Endometrial microvascular endothelial cells (primary cell): ENCODE data around the gene PHACTR3. TPM values are rescaled to one million over a fixed set of nuclear protein-coding genes. Genes with fewer than 3 reads are reported as not detected.

Experiments
- in situ Hi-C: cut with HindIII; loops from 2 replicates; pipeline ENCODE4 v1.10.0; 2017; ENCODE audit warnings: low sequenced_read_pairs, low pct_unique_long_range_greater_than_20kb; ENCODE audit errors: inconsistent ontology term
- total RNA-seq: library from RNA; depleted of rRNA; stranded (reverse); fragments of >200 nt; gene quantifications from one replicate; pipeline ENCODE4 v1.2.3, GENCODE V29; 2015; ENCODE audit errors: inconsistent ontology term

Gene PHACTR3
- total RNA-seq, 1 donor from 2014 or later: not detected

DNA sequence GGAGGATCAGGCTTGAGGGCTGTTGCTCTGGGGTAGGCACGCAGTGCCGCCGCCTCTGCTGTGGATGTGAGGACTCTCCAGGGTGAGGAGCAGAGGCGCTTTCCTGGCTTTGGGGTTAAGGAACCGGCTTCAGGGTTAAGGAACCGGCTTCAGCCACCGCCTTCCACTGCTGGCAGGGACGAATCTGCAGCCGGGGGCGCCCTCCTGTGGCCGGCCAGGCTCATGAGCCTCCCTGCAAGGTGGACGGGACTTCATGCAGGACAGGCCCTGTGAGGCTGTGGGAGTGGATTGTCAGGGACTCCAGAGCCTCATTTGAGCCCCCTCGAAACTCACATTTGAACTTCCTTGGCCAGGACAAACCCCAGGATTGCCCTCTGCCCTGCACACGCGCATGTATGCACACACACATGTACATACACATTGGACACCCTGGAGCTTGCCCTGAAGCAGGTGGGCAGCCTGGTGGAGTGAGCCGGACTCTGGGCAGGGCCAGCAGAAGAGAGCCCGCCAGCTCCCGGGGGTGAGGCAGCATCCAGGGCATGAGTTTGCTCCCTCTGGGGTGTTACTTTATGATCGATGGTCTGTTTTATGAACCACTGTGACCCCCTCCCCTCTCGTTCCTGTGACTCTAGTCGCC, 146.9 kb downstream of the PHACTR3 start:
- in situ Hi-C loops: no loop called here

DNA sequence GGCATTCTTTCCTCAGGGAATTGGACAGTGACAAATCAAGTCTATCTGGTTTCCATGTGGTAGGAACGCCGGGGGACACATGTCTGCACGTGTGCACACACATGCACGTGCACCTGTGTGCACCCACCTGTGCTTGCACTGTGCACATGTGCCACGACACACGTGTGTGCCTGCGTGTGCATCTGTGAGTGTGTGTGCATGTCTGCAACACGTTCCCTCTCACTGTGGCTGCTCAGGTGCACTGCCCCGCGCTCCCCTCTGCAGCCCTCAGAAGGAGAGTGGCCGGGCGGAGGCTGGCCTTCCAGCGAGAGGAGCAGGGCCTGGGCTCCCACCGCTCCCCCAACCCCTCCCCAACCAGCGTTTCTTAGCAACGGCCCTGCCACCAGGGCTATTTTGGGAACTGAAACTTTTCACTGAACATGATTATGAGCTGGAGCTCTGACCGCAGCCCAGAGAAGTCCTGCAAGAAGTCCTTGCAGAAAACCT, 147.8 kb downstream of the PHACTR3 start:
- in situ Hi-C loops: no loop called here

DNA sequence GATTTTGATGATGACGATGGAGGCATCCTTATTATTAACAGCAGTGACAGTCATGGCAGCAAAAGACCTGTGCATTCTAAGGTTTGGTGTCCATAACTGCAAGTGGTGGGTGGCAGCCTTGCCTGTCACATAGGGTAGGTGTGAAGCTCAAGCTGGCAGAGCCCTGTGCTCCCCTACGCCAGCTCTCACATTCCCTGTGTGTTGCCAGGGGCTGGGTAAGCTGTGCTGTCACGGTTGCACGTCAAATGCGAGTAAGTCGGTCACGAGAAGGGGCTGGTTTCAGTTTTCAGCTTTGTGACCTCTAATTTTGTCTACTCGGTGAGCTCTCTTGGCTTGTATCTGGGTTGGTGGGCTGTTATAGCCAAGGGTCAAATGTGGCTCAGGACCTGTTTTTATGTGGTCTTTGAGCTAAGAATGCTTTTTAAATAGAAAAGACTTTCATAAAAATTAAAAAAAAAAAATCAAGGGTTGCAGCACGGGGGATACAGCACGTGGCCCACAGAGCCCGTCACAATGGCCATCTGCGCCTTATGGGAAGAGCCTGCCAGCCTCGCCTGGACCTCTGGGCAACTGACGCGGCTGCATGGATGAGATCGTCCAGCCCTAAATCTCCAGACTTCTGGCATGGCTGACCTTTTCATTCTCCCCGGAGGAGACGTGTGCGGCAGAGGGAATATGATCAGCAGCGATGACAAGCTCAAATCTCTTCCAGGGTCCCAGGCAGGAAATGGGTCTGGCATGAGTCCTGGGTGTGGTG, 148.5 kb downstream of the PHACTR3 start:
- in situ Hi-C loops: no loop called here

DNA sequence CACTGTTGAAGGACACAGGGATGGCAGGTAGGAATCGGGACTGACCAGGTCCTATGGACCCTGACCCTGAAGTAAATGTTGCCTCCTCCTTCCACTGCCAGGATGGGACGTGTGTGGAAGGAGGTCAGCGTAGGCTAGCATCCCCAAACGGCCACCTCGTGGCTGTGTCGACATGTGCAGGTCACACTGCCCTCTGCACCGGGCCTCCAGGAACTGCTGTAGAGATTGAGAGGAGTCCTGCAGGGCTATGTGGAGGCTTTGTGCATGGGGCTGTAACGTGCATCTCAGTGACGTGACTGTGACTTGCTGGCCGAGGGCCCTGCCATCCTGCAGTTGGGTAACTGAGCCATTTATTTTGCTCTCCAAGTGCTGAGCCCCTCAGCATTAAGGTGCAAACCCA, 149.5 kb downstream of the PHACTR3 start:
- in situ Hi-C loops: no loop called here

DNA sequence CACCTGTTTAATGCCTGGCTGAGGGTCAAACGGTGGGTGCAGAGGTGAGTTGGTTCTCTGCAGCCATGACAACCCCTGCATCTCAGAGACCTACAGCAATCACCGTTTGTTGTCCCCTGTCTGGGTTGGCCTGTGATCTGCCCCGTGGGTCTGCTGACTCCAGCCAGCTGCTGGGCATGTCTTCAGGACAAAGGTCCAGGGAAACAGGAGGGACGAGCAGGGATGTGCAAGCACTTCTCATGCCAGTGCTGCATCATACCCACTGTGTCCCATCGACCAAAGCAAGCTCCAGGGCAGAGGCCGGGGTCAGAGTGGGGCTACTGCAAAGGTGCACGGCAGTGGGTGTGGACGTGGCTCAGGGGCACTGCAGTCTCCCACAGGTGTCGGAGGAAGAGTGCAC, 150.2 kb downstream of the PHACTR3 start:
- in situ Hi-C loops: no loop called here

DNA sequence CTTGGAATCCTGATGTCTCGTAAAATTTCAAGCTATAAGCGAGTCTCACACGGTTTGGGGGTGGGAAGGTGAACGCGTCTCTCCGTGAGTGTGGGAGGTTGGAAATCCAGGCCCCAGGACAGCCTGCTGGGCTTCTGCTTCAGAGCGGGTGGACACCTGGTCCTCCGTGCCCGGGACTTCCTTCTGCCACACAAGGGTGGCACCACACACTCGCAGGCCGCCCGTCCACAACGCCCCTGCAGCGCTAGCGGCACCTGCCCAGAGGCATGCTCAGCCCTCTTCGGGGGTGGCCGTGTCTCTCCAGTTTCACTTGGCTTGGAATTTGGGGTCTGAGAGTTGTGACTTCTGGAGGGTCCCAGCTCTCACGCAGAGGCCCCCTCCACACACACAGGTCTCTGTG, 151.9 kb downstream of the PHACTR3 start:
- in situ Hi-C loops: no loop called here

DNA sequence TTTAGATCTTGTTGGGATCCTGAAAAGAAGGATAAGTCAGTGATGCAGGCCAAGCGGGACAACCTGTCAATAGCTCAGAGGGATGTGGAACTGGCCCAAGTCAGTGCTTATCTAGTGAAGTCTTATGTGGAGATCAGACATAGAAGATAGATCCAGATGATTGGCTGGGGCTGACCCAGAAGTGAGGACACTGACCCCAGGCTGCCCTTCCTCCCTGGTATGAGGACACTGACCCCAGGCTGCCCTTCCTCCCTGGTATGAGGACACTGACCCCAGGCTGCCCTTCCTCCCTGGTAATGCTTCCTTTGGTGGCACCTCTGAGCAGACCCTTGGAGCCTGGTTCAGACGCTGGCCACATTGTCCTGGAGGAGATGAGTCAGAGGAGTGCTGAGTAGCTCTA, 159.7 kb downstream of the PHACTR3 start:
- in situ Hi-C loops: no loop called here

DNA sequence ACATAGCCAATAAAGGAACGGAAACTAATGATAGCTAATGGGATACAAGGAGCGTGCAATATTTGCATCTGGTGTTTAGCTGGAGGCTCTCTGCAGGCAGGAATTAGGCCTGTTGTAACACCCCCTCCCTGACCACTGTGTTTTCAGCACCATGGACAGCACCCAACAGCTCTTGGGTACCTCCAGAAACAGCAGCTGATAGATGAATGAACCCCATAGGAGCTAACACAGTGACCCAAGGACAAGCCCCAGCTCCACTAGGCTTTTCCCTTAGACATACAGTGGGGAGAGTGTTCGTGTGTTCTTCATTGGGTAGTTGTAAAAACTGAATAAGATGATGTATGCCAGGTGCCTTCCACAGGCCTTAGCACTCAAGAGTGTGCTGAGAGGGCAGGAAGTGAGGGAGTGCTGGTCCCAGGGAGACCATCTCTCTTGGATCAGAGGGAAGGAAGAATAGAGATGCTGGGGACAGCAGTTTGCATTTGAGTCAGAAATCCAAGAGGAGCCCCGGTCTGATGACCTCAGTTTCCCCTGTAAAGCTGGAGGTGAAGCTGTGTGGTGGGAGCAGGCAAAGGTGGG, 161.3 kb downstream of the PHACTR3 start:
- in situ Hi-C loops: no loop called here

DNA sequence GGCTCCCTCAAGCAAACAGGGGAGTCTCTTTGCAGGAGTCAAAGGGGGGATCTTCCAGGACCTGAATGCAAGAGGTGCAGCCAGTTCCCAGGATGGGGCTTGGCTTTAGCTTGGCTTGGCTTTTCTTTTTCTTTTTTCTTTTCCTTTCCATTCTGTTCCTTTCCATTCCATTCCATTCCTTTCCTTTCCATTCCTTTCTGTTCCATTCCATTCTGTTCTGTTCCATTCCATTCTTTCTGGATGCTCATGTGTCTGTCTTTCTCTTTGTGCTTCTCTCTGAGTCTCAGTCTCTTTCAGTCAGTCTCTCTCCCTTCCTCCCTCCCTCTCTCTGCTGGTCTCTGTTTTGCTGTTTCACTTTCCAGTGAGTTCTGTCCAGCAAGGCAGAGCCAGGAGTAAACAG, 163.3 kb downstream of the PHACTR3 start:
- in situ Hi-C loops: no loop called here

DNA sequence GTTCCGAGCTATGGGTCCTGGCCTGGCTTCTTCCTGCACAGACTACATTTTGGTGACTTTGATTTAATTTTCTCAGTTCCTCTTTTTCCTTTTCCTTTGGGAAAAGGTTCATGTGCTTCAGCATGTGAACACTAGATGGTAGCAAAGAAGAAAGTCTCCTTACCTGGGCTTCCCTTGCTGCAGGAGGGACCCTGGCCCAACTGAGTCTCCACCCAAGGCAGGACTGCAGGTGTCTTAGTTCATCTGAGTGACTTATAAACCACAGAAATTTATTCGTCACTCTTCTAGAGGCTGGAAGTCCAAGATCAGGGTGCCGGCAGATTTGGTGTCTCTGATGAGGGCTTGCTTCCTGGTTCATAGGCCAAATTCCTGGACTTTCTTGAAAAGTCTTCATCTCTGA, 165.9 kb downstream of the PHACTR3 start:
- in situ Hi-C loops: no loop called here

DNA sequence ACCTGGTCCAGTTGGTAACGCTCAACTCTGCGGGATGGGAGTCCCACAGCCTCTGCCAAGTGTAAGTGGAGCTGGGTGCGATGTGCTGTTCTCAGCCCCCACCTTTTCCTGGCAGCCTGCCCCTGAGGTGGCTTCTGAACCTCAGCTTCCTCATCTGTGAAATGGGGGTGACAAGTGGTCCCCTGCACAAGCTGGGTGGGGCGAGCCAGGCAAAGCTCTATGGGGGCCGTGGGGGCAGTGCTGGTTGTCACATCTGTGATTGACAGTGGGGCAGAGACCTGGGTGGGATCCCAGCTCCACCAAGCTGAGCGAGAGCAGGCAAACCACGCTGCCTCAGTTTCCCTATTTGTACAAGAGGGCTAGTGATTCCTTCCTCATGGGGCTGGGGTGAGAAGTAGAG, 166.5 kb downstream of the PHACTR3 start:
- in situ Hi-C loops: no loop called here

DNA sequence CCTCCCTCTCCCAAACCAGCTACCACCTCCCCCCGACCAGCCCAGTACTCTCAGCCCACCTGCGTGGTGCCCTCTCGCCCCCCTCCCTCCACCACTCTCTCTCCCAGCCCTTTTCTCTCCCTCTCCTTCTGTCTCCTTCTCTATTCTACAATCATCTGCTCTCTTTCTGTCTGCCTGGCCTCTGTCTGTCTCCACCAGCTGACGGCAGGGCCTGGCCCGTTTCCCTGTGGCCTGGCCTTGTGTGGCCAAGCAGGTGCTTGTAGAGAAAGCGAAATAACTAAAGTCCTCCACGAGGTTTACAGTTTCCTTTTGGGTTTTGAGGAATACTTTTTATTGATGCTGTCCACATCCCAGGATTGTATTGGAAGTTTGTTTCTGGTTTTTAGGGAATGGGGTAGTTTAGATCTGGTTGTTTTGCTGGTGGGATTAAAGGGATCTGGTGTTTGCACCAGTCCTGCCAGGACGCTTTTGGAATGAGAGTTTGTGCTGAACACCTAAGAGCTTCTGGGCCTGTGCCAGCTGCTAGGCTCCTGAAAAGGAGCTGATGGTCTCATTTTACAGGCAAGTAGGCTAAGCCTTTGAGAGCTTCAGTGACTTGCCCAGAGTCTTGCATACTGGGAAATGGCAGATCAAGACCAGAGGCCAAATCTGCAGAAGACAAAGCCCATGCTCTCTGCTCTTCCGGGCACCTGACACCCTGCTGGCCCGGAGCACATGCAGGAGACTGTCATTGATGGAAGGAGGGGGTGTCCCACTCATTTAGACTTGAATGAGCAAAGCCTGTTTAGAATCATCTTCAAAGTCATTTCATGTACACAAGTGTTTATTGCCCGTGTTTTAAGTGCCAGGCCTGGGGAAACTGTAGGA, 167.4 kb downstream of the PHACTR3 start:
- in situ Hi-C loops: no loop called here

DNA sequence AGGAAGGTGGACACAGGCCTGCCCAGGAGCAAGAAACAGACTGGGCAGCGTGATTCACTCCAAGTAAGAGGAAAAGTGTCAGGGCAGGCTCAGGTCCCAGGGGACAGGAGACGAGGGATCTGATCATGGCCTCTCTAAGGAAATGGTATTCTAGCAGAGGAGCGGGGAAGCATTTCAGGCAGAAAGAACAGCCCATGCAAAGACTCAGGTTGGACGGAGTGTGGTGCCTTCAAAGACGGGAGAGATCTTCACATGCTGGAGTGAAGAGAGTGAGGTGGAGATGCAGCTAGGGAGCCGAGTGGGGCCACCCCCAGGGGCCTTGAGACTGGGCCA, 168.0 kb downstream of the PHACTR3 start:
- in situ Hi-C loops: no loop called here

DNA sequence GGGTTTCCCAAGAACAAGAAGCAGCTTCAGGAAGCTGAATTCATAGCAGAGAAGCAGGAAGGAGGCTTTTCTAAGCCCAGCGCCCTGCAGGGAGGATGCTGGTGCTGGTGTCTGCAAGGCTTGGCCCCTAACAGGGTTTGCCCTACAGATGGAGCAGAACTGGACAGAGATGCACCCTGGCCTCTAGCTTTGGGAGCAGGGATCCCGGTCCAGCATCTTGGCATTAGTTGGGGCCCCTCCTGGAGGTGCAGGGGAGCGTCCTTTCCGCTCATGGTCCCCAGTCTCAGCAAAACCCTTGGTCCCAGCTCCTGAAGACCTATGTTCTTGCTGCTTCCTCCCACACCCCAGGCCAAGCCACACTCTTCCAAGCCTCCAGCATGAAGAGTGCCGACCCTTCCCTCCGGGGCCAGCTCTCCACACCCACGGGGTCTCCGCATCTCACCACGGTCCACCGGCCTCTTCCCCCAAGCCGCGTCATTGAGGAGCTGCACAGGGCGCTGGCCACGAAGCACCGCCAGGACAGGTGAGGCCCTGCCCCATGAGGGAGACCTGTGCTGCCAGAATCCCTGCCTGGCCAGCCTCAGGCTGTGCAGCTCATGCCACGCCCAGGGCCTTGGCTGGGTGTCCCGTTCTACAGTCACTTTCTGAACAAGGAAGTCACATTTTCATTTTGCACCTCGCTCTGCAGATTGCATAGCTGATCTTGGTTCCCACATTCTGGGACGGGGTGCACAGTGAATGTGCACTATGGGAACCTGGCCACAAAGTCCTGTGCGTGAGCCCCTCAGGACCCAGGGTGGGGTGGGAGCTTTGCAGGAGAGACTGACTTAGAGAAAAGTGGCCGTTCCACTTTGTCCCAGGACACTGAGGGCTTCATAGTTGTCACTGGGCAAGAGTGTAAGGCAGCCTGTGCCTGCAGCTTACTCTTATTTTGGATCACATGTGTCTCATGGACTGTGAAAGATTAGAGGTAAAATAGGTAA, 168.9 kb downstream of the PHACTR3 start:
- in situ Hi-C loops: no loop called here

DNA sequence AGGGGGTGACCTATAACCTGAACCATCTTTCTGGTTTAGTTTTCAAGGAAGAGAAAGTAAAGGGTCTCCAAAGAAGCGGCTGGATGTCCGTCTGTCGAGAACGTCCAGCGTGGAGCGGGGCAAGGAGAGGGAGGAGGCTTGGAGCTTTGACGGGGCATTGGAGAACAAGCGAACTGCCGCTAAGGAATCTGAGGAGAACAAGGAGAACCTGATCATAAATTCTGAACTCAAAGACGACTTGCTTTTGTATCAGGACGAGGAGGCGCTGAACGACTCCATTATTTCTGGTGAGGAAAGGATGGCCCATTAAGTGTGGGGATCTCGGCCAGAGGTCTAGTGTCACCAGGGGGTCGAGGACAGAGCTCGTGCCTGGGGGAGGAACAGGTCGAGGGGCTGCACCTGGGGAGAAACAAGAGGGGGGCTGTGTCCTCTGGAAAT, 169.9 kb downstream of the PHACTR3 start:
- in situ Hi-C loops: no loop called here

DNA sequence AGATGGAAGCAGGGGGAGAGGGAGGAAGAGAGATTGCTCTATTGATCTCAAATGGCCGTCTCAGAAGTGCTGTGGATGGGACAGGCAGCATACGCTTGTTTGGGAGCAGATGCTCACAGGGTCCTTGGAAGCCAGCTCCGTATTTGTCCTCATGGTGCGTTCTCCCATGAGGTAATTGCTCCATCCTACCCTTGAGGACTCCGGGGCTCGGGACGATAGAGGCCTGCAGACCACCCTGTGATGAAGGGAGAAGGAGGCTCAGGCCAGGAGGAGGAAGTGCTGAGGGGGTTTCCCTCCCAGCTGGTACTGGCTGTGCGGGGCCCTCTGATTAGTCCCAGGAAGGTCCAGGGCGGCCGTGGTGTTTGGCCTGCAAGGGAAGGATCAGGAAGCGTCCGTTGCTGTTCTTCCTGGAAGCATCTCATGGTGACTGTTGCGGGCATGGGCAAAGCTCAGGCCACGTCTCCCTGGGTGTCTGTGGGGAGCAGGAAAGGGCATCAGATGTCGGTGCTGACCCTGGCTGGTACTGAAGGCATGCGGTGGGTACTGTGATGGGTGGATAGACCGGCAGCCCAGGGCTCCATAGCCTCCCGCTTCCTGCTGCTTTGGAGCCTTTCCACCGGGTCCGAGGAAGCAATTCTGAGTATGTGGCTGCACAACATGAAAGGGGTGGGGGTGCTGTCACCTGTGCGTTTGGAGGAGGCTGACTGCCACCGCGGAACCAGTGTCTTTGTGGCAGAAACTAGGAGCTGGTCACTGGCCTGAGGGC, 170.8 kb downstream of the PHACTR3 start:
- in situ Hi-C loops: no loop called here

DNA sequence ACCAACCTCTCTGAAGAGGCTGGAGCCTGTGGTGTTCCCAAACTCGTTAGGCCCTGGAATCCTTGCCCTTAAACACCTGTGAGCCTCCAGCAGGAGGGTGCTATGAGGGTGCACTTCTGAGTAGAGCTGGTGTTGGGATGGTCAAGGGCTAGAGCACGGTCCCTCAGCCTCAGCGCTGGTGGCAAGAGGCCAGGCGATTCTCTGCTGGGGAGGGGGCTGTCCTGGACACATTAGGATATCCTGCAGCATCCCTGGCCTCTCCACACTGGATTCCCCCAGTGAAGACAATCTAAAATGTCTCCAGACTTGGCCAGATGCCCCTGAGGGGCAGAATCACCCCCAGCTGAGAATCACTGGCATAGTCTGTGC, 171.3 kb downstream of the PHACTR3 start:
- in situ Hi-C loops: no loop called here
